ENCODE results near the gene NEUROD4. TPM values are rescaled to one million over a fixed set of nuclear protein-coding genes. Genes with fewer than 3 reads are reported as not detected.

The NEUROD4 gene
- total RNA-seq, 1 donor from 2014 or later: not detected

DNA sequence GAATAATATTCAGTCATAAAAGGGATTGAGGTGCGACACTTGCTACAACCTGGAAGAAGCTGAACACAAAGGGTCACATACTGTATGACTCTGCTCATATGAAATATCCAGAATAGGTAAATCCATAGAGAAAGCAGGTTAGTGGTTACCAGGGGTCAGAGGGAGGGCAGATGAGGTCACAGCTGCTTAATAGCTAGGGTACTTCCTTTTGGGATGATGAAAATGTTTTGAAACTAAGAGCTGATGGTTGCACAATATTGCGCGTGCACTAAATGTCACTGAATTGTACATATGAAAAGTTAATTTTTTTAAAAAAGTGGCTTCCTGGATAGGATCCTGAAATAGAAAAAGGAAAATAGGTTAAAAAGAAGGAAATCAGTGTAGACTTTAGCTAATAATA lies 23.8 kb downstream of the NEUROD4 start:
- CTCF ChIA-PET: interaction anchor here (0.7 kb wide), 1 partner anchor 51 kb away, joined by 3 read pairs; no protein-coding TSS in a partner anchor
- peaks cover 7% of the 10 kb centered on the region for H3K27me3 Mint-ChIP-seq
- no peaks in the 10 kb centered on the region for H3K4me1 Mint-ChIP-seq
- H3K9me3 Mint-ChIP-seq: no peaks in the 10 kb centered on the region
- H3K4me3 Mint-ChIP-seq: no peak overlapping the region
- TF ChIP-seq, protein P1, sequence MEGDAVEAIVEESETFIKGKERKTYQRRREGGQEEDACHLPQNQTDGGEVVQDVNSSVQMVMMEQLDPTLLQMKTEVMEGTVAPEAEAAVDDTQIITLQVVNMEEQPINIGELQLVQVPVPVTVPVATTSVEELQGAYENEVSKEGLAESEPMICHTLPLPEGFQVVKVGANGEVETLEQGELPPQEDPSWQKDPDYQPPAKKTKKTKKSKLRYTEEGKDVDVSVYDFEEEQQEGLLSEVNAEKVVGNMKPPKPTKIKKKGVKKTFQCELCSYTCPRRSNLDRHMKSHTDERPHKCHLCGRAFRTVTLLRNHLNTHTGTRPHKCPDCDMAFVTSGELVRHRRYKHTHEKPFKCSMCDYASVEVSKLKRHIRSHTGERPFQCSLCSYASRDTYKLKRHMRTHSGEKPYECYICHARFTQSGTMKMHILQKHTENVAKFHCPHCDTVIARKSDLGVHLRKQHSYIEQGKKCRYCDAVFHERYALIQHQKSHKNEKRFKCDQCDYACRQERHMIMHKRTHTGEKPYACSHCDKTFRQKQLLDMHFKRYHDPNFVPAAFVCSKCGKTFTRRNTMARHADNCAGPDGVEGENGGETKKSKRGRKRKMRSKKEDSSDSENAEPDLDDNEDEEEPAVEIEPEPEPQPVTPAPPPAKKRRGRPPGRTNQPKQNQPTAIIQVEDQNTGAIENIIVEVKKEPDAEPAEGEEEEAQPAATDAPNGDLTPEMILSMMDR (IDR thresholded peaks at IDR 0.05): no peak
- no peak overlapping the region for H3K27ac Mint-ChIP-seq
- DNase-seq (no peak), ATAC-seq (ENCODE audit: low read depth) (no peak)
- intact Hi-C loops (cut with micrococcal nuclease): no loop called here
- no peaks in the 10 kb centered on the region for H3K36me3 Mint-ChIP-seq (ENCODE audit: low read depth)
- POLR2A ChIA-PET: no interaction called here

DNA sequence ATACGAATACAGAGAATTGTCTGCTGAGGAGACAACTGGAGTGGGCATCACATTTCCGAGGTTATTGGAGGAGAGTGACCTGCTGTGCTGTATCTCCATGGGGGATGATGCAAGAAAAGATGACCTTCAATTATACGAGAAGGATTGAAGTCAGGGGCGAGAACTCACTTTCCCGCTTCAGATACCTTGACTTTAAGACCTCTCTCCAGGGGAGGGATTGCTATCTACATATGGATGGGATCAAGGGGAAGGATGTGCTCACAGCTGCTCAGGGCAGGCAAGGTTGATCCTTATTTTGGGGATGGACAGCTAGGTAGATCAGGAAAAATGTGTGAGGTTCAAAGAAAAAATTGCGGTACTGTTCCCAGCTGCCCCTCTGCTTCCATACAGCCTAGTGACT lies 24.4 kb downstream of the NEUROD4 start:
- intact Hi-C loops (cut with micrococcal nuclease): no loop called here
- H3K36me3 Mint-ChIP-seq (ENCODE audit: low read depth): no peaks in the 10 kb centered on the region
- CTCF ChIA-PET: interaction anchor here (0.7 to 1.2 kb wide), 2 partner anchors 24 to 52 kb away, joined by 3 to 5 read pairs; no protein-coding TSS in a partner anchor
- TF ChIP-seq, protein P1 (IDR thresholded peaks at IDR 0.05): no peak
- H3K4me3 Mint-ChIP-seq: no peak overlapping the region
- H3K4me1 Mint-ChIP-seq: no peaks in the 10 kb centered on the region
- H3K27me3 Mint-ChIP-seq: peaks cover 7% of the 10 kb centered on the region
- no peak overlapping the region for H3K27ac Mint-ChIP-seq
- no peaks in the 10 kb centered on the region for H3K9me3 Mint-ChIP-seq
- no peak for DNase-seq
- POLR2A ChIA-PET: no interaction called here
- ATAC-seq (ENCODE audit: low read depth): no peak

DNA sequence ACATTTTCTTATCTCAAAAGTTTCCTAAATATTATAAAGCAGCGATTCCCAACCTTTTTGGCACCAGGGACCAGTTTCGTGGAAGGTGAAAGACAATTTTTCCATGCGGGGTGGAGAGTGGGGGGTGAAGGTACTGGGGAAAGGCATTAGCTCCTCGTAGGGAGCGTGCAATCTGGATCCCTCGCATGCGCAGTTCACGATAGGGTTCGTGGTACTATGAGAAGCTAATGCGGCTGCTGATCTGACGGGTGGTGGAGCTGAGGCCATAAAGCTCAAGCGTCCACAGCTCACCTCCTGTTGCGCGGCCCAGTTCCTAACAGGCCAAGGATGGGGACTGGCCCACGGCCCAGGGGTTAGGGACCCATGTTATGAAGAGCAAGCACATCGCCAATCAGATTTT lies 29.9 kb downstream of the NEUROD4 start:
- Mint-ChIP-seq H3K9me3 (no peaks in the 10 kb centered on the region), H3K36me3 (ENCODE audit: low read depth) (no peaks in the 10 kb centered on the region), H3K27ac (no peak overlapping the region), H3K4me3 (no peak overlapping the region), H3K4me1 (no peaks in the 10 kb centered on the region), H3K27me3 (peaks cover 2% of the 10 kb centered on the region)
- ATAC-seq (ENCODE audit: low read depth): no peak
- TF ChIP-seq, protein P1 (IDR thresholded peaks at IDR 0.05): no peak
- DNase-seq: no peak
- CTCF ChIA-PET: no interaction called here
- POLR2A ChIA-PET: no interaction called here
- intact Hi-C loops (cut with micrococcal nuclease): no loop called here

DNA sequence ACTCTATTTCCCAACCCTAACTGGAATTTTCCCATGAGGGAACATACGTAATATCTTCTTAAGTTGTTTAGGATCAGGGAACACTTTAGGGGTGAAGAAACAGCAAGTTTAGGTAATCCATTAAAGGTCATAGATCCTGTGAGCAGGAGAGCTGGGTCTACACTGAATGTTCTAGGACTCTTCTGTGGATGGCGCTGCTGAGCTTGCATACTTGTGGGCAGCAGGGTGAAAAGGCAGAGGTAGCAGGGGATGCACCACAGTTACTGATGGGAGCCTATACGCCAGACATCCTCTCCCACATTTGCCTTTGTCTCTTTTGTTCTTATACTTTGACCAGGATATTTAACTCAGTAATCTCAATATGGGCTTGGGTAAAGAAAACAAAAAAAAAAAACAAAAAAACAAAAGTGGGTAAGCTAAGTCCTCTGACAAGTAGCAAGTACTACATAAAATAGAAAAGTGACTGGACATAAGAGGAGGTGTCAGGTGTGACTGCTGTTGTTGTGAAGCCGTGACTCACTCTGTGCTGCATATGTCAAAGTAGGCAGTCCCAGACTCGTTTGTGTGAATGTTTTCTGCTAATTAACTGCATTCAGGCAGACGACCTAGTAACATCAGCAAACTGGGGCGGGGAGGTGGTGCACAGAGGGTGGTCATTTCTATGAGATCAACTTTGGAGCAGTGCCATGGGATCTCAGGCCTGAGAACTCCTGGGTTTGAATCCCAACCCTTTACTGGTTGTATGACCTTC lies 31.6 kb downstream of the NEUROD4 start:
- POLR2A ChIA-PET: no interaction called here
- Mint-ChIP-seq H3K9me3 (no peaks in the 10 kb centered on the region), H3K4me1 (no peaks in the 10 kb centered on the region), H3K27me3 (peaks cover 4% of the 10 kb centered on the region), H3K36me3 (ENCODE audit: low read depth) (no peaks in the 10 kb centered on the region), H3K27ac (no peak overlapping the region), H3K4me3 (no peak overlapping the region)
- CTCF ChIA-PET: no interaction called here
- ATAC-seq (ENCODE audit: low read depth) (no peak), DNase-seq (no peak)
- TF ChIP-seq, protein P1 (IDR thresholded peaks at IDR 0.05): no peak
- intact Hi-C loops (cut with micrococcal nuclease): no loop called here

DNA sequence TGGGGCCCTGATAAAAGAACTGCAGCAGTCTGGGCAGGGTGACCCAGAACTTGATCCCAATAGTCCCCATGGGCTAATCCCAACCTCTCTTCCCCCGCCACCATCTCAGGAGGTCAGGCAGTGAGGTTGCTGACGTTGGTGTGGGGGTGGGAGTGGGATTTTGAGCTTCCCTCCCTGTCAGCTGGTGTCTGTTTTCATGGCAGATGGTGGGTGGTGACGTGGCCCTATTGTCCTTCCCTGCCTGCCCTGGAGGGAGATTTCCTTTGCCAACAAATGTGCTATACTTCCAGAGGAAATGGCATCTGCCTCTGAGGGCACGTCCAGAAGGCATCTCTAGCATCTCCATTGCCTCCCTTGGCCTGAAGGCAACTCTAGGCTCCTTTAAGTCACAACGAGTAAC lies 37.7 kb downstream of the NEUROD4 start:
- TF ChIP-seq, protein P1 (IDR thresholded peaks at IDR 0.05): no peak
- POLR2A ChIA-PET: no interaction called here
- Mint-ChIP-seq H3K36me3 (ENCODE audit: low read depth) (no peaks in the 10 kb centered on the region), H3K4me1 (peaks cover 10% of the 10 kb centered on the region), H3K27me3 (peaks cover 16% of the 10 kb centered on the region), H3K27ac (no peak overlapping the region), H3K9me3 (no peaks in the 10 kb centered on the region), H3K4me3 (no peak overlapping the region)
- CTCF ChIA-PET: no interaction called here
- intact Hi-C loops (cut with micrococcal nuclease): no loop called here
- DNase-seq (no peak), ATAC-seq (ENCODE audit: low read depth) (no peak)

Data from activated B cell treated with CpG ODN at 0.5 μM for 24 hours (primary cell).